PC-3 (cell line): Measurements from ENCODE around the gene OPN3. TPM values are rescaled to one million over a fixed set of nuclear protein-coding genes. Genes with fewer than 3 reads are reported as not detected.

ENCODE experiments used
- ATAC-seq: fragments of 200-7000 bp; cut with Tn5 transposase; 2 replicates; pipeline ENCODE4 v1.9.1; 2020; ENCODE audit warnings: mild to moderate bottlenecking, moderate library complexity
- BruUV-seq: library from RNA; stranded (reverse); fragments of 400-500 nt; replicated peaks from 2 replicates; lab custom pipeline; 2021; lab: Mats Ljungman, UMichigan
- CTCF ChIA-PET: fragments of 300-600 bp; sonication (Branson Sonifier 250); formaldehyde crosslinking; loops from one replicate; lab custom pipeline; 2022; ENCODE audit warnings: antibody characterized with exemption; lab: Charles Lee
- POLR2A ChIA-PET: fragments of 300-600 bp; sonication (Branson Sonifier 250); formaldehyde crosslinking; loops from one replicate; lab custom pipeline; 2022; ENCODE audit warnings: antibody characterized with exemption; ENCODE audit not compliant: unreplicated experiment; lab: Charles Lee
- DNase-seq: peaks from one replicate; pipeline ENCODE4 v3.0.0-alpha.2; 2015
- H2AFZ ChIP-seq: fragments of 300-600 bp; sonication (generic); 2 replicates; pipeline ENCODE4 v1.6.0; 2016; ENCODE audit warnings: antibody characterized with exemption, low read length
- H3F3A ChIP-seq: fragments of 300-600 bp; sonication (generic); one replicate; pipeline ENCODE4 v1.6.0; 2017; ENCODE audit warnings: antibody characterized with exemption, low read length, control low read depth, mild to moderate bottlenecking; ENCODE audit not compliant: unreplicated experiment
- H3K27ac ChIP-seq: fragments of 300-600 bp; sonication (generic); 2 replicates; pipeline ENCODE4 v1.5.1; 2016; ENCODE audit warnings: mild to moderate bottlenecking, low read length
- H3K27me3 ChIP-seq: fragments of 300-600 bp; sonication (generic); 2 replicates; pipeline ENCODE4 v1.6.1; 2016; ENCODE audit warnings: low read length, mixed read lengths
- H3K36me3 ChIP-seq: fragments of 300-600 bp; sonication (generic); 2 replicates; pipeline ENCODE4 v1.6.1; 2016; ENCODE audit warnings: low read depth, mixed run types, low read length, mixed read lengths
- H3K4me1 ChIP-seq: fragments of 300-600 bp; sonication (generic); 2 replicates; pipeline ENCODE4 v1.5.1; 2016; ENCODE audit warnings: low read length; ENCODE audit not compliant: insufficient read depth
- H3K4me2 ChIP-seq: fragments of 300-600 bp; sonication (generic); 2 replicates; pipeline ENCODE4 v1.6.0; 2016; ENCODE audit warnings: low read length
- H3K4me3 ChIP-seq: fragments of 300-600 bp; sonication (generic); 2 replicates; pipeline ENCODE4 v1.5.1; 2016; ENCODE audit warnings: mild to moderate bottlenecking, low read length, mixed read lengths
- H3K79me2 ChIP-seq: fragments of 300-600 bp; sonication (generic); 2 replicates; pipeline ENCODE4 v1.6.1; 2017; ENCODE audit warnings: low read length, mixed read lengths
- H3K9ac ChIP-seq: fragments of 300-600 bp; sonication (generic); 2 replicates; pipeline ENCODE4 v1.6.0; 2016; ENCODE audit warnings: mild to moderate bottlenecking, low read length
- H3K9me2 ChIP-seq: fragments of 300-600 bp; sonication (generic); replicated peaks from 2 replicates; pipeline ENCODE4 v1.6.1; 2016; ENCODE audit warnings: mixed run types, low read length, mixed read lengths
- H3K9me3 ChIP-seq: fragments of 300-600 bp; sonication (generic); 2 replicates; pipeline ENCODE4 v1.6.1; 2016; ENCODE audit warnings: low read length, mixed read lengths
- H4K20me1 ChIP-seq: fragments of 300-600 bp; sonication (generic); 2 replicates; pipeline ENCODE4 v1.6.1; 2016; ENCODE audit warnings: low read length, mixed read lengths
- CTCF ChIP-seq: fragments of 300-600 bp; sonication (generic); conservative IDR thresholded peaks from 2 replicates; pipeline ENCODE4 v1.5.1; 2017; ENCODE audit warnings: antibody characterized with exemption, low read depth, mild to moderate bottlenecking, low read length
- EZH2 ChIP-seq: fragments of 300-600 bp; sonication (generic); IDR thresholded peaks from one replicate; pipeline ENCODE4 v1.6.1; 2017; ENCODE audit warnings: antibody characterized with exemption, mild to moderate bottlenecking, low read length; ENCODE audit not compliant: unreplicated experiment
- EZH2phosphoT487 ChIP-seq: fragments of 300-600 bp; sonication (generic); IDR thresholded peaks from 2 replicates; pipeline ENCODE4 v1.6.1; 2018; ENCODE audit warnings: mild to moderate bottlenecking, antibody characterized with exemption, low read length, borderline replicate concordance
- intact Hi-C: fragments of 100-400 bp; cut with micrococcal nuclease; formaldehyde crosslinking; loops from 2 replicates; pipeline ENCODE4 v1.9.0; 2023
- total RNA-seq: library from RNA; depleted of rRNA; stranded (reverse); fragments of >200 nt; gene quantifications from 2 replicates; pipeline ENCODE4 v1.2.3, GENCODE V29; 2014

The OPN3 gene
- total RNA-seq, 1 experiment from 2014 or later = 44.8 TPM

- no peaks in the 10 kb centered on the region for H4K20me1 ChIP-seq
- POLR2A ChIA-PET = interaction anchor here (0.6 kb wide), 1 partner anchor 11 kb away, joined by 11 read pairs; no protein-coding TSS in a partner anchor
- H3K27me3 ChIP-seq = no peaks in the 10 kb centered on the region
- no peaks in the 10 kb centered on the region for H3K9me2 ChIP-seq
- no TSS peak for BruUV-seq
- CTCF ChIA-PET = interaction anchor here (0.6 to 2.1 kb wide), 9 partner anchors 16 to 237 kb away, joined by 3 to 26 read pairs (median 4); partner anchors contain the start of genes CHML, EXO1, FH and KMO
- TF ChIP-seq CTCF = peak; percentile 97
- TF ChIP-seq EZH2 = no peak
- TF ChIP-seq EZH2phosphoT487 = no peak
- ATAC-seq (peak; percentile 7), DNase-seq (peak; percentile 96)
- peak overlapping the region; percentile 85 for H3K27ac ChIP-seq
- H3F3A ChIP-seq = peaks cover 12% of the 10 kb centered on the region
- peak overlapping the region; percentile 60 for H3K9ac ChIP-seq
- no peaks in the 10 kb centered on the region for H3K36me3 ChIP-seq
- peaks cover 94% of the 10 kb centered on the region for H3K4me1 ChIP-seq
- H3K4me3 ChIP-seq = no peak overlapping the region
- H3K9me3 ChIP-seq = no peaks in the 10 kb centered on the region
- H2AFZ ChIP-seq = peak overlapping the region; percentile 58
- intact Hi-C loops = loop anchor here (1.0 to 5.0 kb wide), 6 partner anchors 16 to 376 kb away; no protein-coding TSS in a partner anchor
- peak overlapping the region; percentile 4; the same call in 1 of the 2 replicates for H3K4me2 ChIP-seq
- no peaks in the 10 kb centered on the region for H3K79me2 ChIP-seq
Measured at GRCh38 chr1:241611063-241611462, 29.1 kb downstream of the OPN3 start.

- H3K4me1 ChIP-seq = peaks cover 95% of the 10 kb centered on the region
- H3K4me3 ChIP-seq = no peak overlapping the region
- ATAC-seq (no peak), DNase-seq (peak; percentile 55)
- no peak overlapping the region for H2AFZ ChIP-seq
- peak overlapping the region; percentile 2; the same call in 1 of the 2 replicates for H3K27ac ChIP-seq
- CTCF ChIA-PET = interaction anchor here (0.5 to 2.1 kb wide), 9 partner anchors 17 to 270 kb away, joined by 3 to 26 read pairs (median 4); partner anchors contain the start of genes CHML, EXO1, FH and OPN3
- H4K20me1 ChIP-seq = no peaks in the 10 kb centered on the region
- no peaks in the 10 kb centered on the region for H3K79me2 ChIP-seq
- H3K4me2 ChIP-seq = no peak overlapping the region
- H3K9me3 ChIP-seq = no peaks in the 10 kb centered on the region
- no peaks in the 10 kb centered on the region for H3K27me3 ChIP-seq
- POLR2A ChIA-PET = interaction anchor here (0.6 kb wide), 2 partner anchors 12 to 240 kb away, joined by 5 to 11 read pairs; no protein-coding TSS in a partner anchor
- H3K9me2 ChIP-seq = no peaks in the 10 kb centered on the region
- TF ChIP-seq EZH2phosphoT487 (no peak), CTCF (no peak), EZH2 (no peak)
- H3F3A ChIP-seq = peaks cover 15% of the 10 kb centered on the region
- intact Hi-C loops = loop anchor here (2.0 to 5.0 kb wide), 2 partner anchors 279 to 377 kb away; no protein-coding TSS in a partner anchor
- no peak overlapping the region for H3K9ac ChIP-seq
- no peaks in the 10 kb centered on the region for H3K36me3 ChIP-seq
- no TSS peak for BruUV-seq
Measured at GRCh38 chr1:241610056-241610815, 29.9 kb downstream of the OPN3 start.
